ENCODE data around the gene POGZ. TPM values are rescaled to one million over a fixed set of nuclear protein-coding genes. Genes with fewer than 3 reads are reported as not detected.

Gene POGZ
- total and polyA plus RNA-seq, 2 of the 4 experiments (the other 2 are of a cell fraction): 20.8 to 33.5 TPM

GRCh38 chr1:151425103-151425502, 34.2 kb downstream of the POGZ start:
- CTCF ChIA-PET: interaction anchor here (1.6 kb wide), 1 partner anchor 10 kb away, joined by 3 read pairs; no protein-coding TSS in a partner anchor
- Histone ChIP-seq H2BK20ac (ENCODE audit: low read depth, low read length) (no peak overlapping the region), H3K9me3 (ENCODE audit: control insufficient read depth, insufficient read depth, low read length) (no peaks in the 10 kb centered on the region), H3K4me2 (ENCODE audit: low read depth, low read length) (no peak overlapping the region), H3K23ac (ENCODE audit: low read depth, low read length) (no peak overlapping the region), H2BK5ac (ENCODE audit: low read depth, low read length, poor library complexity, severe bottlenecking) (no peak overlapping the region), H4K8ac (ENCODE audit: low read depth in 2 of 2, low read length in 2 of 2) (no peak overlapping the region), H3K56ac (ENCODE audit: extremely low read depth, insufficient read depth, low read length) (no peak overlapping the region), H2AFZ (replicated peaks; ENCODE audit: low read length, poor library complexity) (no peak overlapping the region), H4K5ac (ENCODE audit: low read depth, low read length) (no peak overlapping the region), H3K36me3 (ENCODE audit: control insufficient read depth, insufficient read depth, low read length) (peaks cover 43% of the 10 kb centered on the region), H3K27ac (ENCODE audit: insufficient read depth, low read length) (no peak overlapping the region), H3K4ac (ENCODE audit: low read depth, low read length) (no peak overlapping the region), H3K79me1 (ENCODE audit: low read depth in 1 of 2, low read length in 2 of 2) (peaks cover 14 to 26% of the 10 kb centered on the region in 2 experiments), H2AK5ac (ENCODE audit: low read depth, low read length) (no peak overlapping the region), H3K9ac (ENCODE audit: low read depth, low read length) (no peak overlapping the region), H2AK9ac (replicated peaks; ENCODE audit: low read depth, low read length, poor library complexity) (no peak overlapping the region), H3K27me3 (ENCODE audit: control insufficient read depth, insufficient read depth, low read length) (no peaks in the 10 kb centered on the region), H3K14ac (replicated peaks; ENCODE audit: low read depth, low read length) (no peak overlapping the region), H3K4me1 (ENCODE audit: control insufficient read depth, insufficient read depth, low read length) (no peaks in the 10 kb centered on the region), H3K9me1 (ENCODE audit: insufficient read depth, low read length) (no peaks in the 10 kb centered on the region; the same call in 1 of the 2 replicates), H4K91ac (ENCODE audit: insufficient read depth, low read depth, low read length) (no peak overlapping the region), H2BK120ac (ENCODE audit: low read depth, low read length) (no peak overlapping the region), H2BK15ac (ENCODE audit: low read depth, low read length) (no peak overlapping the region), H3K18ac (ENCODE audit: low read depth, low read length) (no peak overlapping the region), H4K20me1 (ENCODE audit: insufficient read depth, low read length) (0 out of 2 replicates have a peak, but pooled peaks cover 3% of the 10 kb centered on the region), H3K4me3 (ENCODE audit: insufficient read depth, low read depth, low read length) (no peak overlapping the region)
- WGBS, 2 experiments (ENCODE audit: extremely low coverage in 2 of 2, insufficient read length in 1 of 2): no CpG with 5 or more reads among the region's 2 CpGs
- dilution Hi-C loops (cut with HindIII; ENCODE audit: low sequenced_read_pairs, unreplicated experiment): no loop called here
- in situ Hi-C loops (cut with MboI; ENCODE audit: low sequenced_read_pairs): no loop called here
- intact Hi-C loops (cut with micrococcal nuclease): no loop called here
- DNase-seq (no peak), ATAC-seq (ENCODE audit: low read depth) (no peak)
- TF ChIP-seq MAFK (IDR thresholded peaks at IDR 0.05; ENCODE audit: low read depth, low read length) (no peak), RFX5 (IDR thresholded peaks at IDR 0.05; ENCODE audit: low read depth, low read length) (no peak), FOS (IDR thresholded peaks at IDR 0.05; ENCODE audit: low read depth, low read length) (no peak), CHD1 (IDR thresholded peaks at IDR 0.05; ENCODE audit: low read depth, low read length) (no peak)
- POLR2A ChIA-PET (ENCODE audit: unreplicated experiment): no interaction called here
- no TSS peak for BruUV-seq (replicated peaks)

Data from IMR-90 (cell line).